PC-3 (cell line): ENCODE results near the gene IST1.

Experiments used
- EZH2 ChIP-seq: fragments of 300-600 bp; sonication (generic); IDR thresholded peaks from one replicate; pipeline ENCODE4 v1.6.1; 2017; ENCODE audit warnings: antibody characterized with exemption, mild to moderate bottlenecking, low read length; ENCODE audit not compliant: unreplicated experiment
- TF ChIP-seq, protein P1 (sequence below): fragments of 300-600 bp; sonication (generic); conservative IDR thresholded peaks from 2 replicates; pipeline ENCODE4 v1.5.1; 2017; ENCODE audit warnings: antibody characterized with exemption, low read depth, mild to moderate bottlenecking, low read length

GRCh38 chr16:71914802-71915201 lies 19.5 kb downstream of the IST1 start:
- TF ChIP-seq, protein P1, sequence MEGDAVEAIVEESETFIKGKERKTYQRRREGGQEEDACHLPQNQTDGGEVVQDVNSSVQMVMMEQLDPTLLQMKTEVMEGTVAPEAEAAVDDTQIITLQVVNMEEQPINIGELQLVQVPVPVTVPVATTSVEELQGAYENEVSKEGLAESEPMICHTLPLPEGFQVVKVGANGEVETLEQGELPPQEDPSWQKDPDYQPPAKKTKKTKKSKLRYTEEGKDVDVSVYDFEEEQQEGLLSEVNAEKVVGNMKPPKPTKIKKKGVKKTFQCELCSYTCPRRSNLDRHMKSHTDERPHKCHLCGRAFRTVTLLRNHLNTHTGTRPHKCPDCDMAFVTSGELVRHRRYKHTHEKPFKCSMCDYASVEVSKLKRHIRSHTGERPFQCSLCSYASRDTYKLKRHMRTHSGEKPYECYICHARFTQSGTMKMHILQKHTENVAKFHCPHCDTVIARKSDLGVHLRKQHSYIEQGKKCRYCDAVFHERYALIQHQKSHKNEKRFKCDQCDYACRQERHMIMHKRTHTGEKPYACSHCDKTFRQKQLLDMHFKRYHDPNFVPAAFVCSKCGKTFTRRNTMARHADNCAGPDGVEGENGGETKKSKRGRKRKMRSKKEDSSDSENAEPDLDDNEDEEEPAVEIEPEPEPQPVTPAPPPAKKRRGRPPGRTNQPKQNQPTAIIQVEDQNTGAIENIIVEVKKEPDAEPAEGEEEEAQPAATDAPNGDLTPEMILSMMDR: no peak
- TF ChIP-seq EZH2: no peak
